Parathyroid adenoma (tissue), 2 donors: Measurements from ENCODE around the gene SMOC2.

Experiments used
- H2AFZ ChIP-seq: fragments of 300-600 bp; sonication (generic); one replicate; pipeline ENCODE4 v1.7.0; 2017; ENCODE audit warnings: antibody characterized with exemption, mild to moderate bottlenecking
- H3K27ac ChIP-seq: fragments of 300-600 bp; sonication (generic); one replicate; pipeline ENCODE4 v1.7.0; 2017
- H3K27me3 ChIP-seq: fragments of 300-600 bp; sonication (generic); one replicate; pipeline ENCODE4 v1.7.0; 2017; ENCODE audit warnings: low read length; ENCODE audit not compliant: control insufficient read depth, insufficient read depth
- H3K36me3 ChIP-seq: fragments of 300-600 bp; sonication (generic); one replicate; pipeline ENCODE4 v1.7.0; 2017; ENCODE audit warnings: low read length; ENCODE audit not compliant: control insufficient read depth, insufficient read depth
- H3K4me1 ChIP-seq: fragments of 300-600 bp; sonication (generic); one replicate; pipeline ENCODE4 v1.7.0; 2017; ENCODE audit warnings: control low read depth
- H3K4me2 ChIP-seq: fragments of 300-600 bp; sonication (generic); one replicate; pipeline ENCODE4 v1.7.0; 2017; ENCODE audit warnings: low read length
- H3K4me3 ChIP-seq: fragments of 300-600 bp; sonication (generic); one replicate; pipeline ENCODE4 v1.7.0; 2017; ENCODE audit warnings: low read depth, low read length
- H3K79me2 ChIP-seq: fragments of 300-600 bp; sonication (generic); one replicate; pipeline ENCODE4 v1.7.0; 2017; ENCODE audit warnings: control low read depth
- H3K9ac ChIP-seq: fragments of 300-600 bp; sonication (generic); one replicate; pipeline ENCODE4 v1.7.0; 2017; ENCODE audit warnings: mild to moderate bottlenecking
- H3K9me3 ChIP-seq: fragments of 300-600 bp; sonication (generic); one replicate; pipeline ENCODE4 v1.7.0; 2017; ENCODE audit warnings: low read length; ENCODE audit not compliant: control insufficient read depth
- TF ChIP-seq, protein P1 (sequence below): fragments of 300-600 bp; sonication (generic); IDR thresholded peaks from one replicate; pipeline ENCODE4 v1.7.0; 2017; ENCODE audit warnings: antibody characterized with exemption, mild to moderate bottlenecking
- donor health status: primary hyperparathyroidism.

SMOC2 gene

DNA sequence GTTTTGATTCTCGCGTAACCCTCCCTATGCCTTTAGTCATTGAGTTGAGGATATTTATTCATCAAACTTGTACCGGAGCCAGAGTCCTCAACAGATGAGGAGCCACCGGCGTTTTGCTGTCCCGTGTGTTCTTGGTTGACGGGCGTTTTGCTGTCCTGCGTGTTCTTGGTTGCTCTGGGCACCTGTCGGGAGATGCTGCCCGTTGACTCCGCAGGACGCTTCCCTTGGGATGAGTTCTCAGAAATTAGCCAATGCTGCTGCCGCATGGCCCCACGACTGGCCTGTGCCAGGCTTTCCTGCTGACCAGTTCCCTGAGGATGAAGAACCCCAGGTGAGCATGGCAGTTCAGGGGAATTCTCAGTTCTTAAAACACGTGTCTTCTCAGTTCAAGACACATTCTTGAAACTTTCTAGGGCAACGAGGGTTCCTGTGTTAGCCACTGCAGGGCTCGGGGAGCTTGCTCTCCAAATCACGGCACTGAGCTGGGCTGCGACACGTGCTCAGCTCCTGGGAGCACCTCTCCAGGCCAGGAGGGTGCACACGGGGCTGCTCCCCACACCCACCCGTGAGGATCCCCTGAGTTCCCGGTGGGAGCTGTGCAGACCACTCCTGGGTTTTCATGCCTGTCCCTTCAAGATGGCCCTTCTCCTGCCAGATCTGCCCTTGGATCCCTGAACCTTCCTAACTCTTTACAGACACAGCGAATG, 265.6 kb downstream of the SMOC2 start:
- Histone ChIP-seq H2AFZ (no peak overlapping the region), H3K4me3 (no peak overlapping the region), H3K79me2 (no peaks in the 10 kb centered on the region), H3K27ac (no peak overlapping the region), H3K9ac (no peak overlapping the region), H3K4me1 (no peaks in the 10 kb centered on the region), H3K36me3 (no peaks in the 10 kb centered on the region), H3K4me2 (no peak overlapping the region), H3K27me3 (no peaks in the 10 kb centered on the region), H3K9me3 (no peaks in the 10 kb centered on the region)
- TF ChIP-seq, protein P1, sequence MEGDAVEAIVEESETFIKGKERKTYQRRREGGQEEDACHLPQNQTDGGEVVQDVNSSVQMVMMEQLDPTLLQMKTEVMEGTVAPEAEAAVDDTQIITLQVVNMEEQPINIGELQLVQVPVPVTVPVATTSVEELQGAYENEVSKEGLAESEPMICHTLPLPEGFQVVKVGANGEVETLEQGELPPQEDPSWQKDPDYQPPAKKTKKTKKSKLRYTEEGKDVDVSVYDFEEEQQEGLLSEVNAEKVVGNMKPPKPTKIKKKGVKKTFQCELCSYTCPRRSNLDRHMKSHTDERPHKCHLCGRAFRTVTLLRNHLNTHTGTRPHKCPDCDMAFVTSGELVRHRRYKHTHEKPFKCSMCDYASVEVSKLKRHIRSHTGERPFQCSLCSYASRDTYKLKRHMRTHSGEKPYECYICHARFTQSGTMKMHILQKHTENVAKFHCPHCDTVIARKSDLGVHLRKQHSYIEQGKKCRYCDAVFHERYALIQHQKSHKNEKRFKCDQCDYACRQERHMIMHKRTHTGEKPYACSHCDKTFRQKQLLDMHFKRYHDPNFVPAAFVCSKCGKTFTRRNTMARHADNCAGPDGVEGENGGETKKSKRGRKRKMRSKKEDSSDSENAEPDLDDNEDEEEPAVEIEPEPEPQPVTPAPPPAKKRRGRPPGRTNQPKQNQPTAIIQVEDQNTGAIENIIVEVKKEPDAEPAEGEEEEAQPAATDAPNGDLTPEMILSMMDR, result no peak

DNA sequence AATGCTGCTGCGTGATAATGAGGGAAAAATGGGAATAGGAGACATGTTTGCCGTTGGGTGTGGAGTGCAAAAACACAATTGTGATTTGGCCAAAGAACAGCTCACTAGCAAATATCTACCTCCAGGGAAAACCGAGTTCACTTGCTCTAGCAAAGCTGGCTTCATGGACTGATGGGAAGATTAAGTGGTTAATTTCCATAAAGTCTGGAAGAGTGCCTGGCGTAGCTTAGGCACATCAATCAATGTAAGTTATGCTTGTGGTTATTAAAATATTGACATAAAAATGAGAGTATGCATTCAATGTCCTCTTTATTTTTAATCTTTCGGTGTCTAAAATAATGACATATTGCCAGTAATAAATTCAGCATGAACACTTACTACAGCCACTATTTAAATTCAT, 267.5 kb downstream of the SMOC2 start:
- H3K27ac ChIP-seq, result no peak overlapping the region

DNA sequence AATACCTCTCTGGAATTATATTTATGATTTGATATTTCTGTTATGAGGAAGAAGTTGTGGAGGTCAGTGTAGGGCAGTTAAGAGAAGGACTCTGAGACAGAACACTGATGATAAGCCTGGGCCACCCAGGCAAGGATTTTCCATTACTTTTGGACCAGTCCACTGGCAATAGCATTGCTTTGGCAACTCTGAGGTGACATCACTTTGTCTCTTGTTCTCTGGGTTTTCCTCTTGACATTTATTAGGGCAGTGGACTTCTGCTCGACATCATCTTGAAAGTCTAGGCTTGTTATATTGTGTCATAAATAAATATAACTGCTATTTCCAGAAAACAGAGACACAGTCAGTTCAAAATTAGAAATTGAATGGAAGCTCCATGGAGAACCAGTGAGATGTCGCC, 268.0 kb downstream of the SMOC2 start:
- H3K27ac ChIP-seq, result no peak overlapping the region
- H3K27me3 ChIP-seq, result no peaks in the 10 kb centered on the region
- H3K36me3 ChIP-seq, result no peaks in the 10 kb centered on the region
- H3K79me2 ChIP-seq, result no peaks in the 10 kb centered on the region
- H3K4me1 ChIP-seq, result no peaks in the 10 kb centered on the region
- no peak overlapping the region for H2AFZ ChIP-seq
- no peaks in the 10 kb centered on the region for H3K9me3 ChIP-seq
- TF ChIP-seq, protein P1, result no peak
- H3K4me3 ChIP-seq, result no peak overlapping the region
- no peak overlapping the region for H3K9ac ChIP-seq
- no peak overlapping the region for H3K4me2 ChIP-seq

More for the DNA sequence above, 267.5 kb downstream of the SMOC2 start:
- Histone ChIP-seq H3K4me3 (no peak overlapping the region), H3K4me2 (no peak overlapping the region), H3K9me3 (no peaks in the 10 kb centered on the region), H2AFZ (no peak overlapping the region), H3K79me2 (no peaks in the 10 kb centered on the region), H3K9ac (no peak overlapping the region), H3K4me1 (no peaks in the 10 kb centered on the region), H3K27me3 (no peaks in the 10 kb centered on the region), H3K36me3 (no peaks in the 10 kb centered on the region)
- TF ChIP-seq, protein P1, result no peak

DNA sequence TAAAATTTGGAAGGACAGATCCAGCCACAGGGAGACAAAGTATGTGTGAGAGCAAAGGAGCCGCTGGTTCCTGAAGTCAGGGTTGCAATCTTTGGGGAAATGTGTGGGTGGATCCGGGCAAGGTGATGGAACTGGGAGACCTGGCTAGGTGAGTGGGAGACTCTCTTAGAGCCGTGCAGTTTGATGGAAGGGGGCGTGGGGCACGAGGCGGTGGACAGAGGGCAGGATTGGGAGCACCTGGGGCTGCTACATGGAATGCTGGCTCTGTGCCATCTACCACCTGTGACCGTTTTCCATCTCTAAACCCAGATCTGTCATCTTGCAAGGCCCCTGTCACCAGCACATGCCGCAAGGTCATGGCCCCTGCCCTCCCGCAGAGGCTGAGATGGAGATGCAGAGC, 268.4 kb downstream of the SMOC2 start:
- Histone ChIP-seq H3K4me2 (no peak overlapping the region), H3K36me3 (no peaks in the 10 kb centered on the region), H3K79me2 (no peaks in the 10 kb centered on the region), H3K27ac (no peak overlapping the region), H3K9ac (no peak overlapping the region), H3K9me3 (no peaks in the 10 kb centered on the region), H3K27me3 (no peaks in the 10 kb centered on the region), H3K4me3 (no peak overlapping the region), H2AFZ (no peak overlapping the region), H3K4me1 (no peaks in the 10 kb centered on the region)
- TF ChIP-seq, protein P1, result no peak

DNA sequence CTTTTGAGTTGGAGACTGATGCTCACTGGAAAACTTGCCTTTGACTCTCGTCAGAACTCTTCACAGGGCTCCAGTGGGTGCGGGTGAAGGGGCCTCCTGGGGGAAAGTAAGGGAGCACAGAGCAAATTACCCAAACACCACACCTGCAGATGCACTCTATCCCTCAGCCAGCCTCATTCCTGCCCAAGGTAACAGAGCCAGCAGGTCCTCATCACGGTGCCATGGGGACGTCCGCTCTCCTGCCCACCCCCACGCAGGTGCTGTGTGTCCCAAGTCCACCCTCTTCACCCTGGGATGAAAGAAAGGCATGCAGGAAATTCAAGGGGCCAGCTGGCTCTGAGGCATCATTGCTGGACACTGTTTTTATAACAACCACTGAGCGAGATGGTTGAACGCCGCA, 269.0 kb downstream of the SMOC2 start:
- Histone ChIP-seq H3K4me2 (no peak overlapping the region), H3K4me3 (no peak overlapping the region), H3K9ac (no peak overlapping the region), H3K36me3 (no peaks in the 10 kb centered on the region), H3K9me3 (no peaks in the 10 kb centered on the region), H2AFZ (no peak overlapping the region), H3K27me3 (no peaks in the 10 kb centered on the region), H3K27ac (no peak overlapping the region), H3K79me2 (no peaks in the 10 kb centered on the region), H3K4me1 (no peaks in the 10 kb centered on the region)
- TF ChIP-seq, protein P1, result no peak
